ENCODE data around the gene SUCNR1. TPM values are rescaled to one million over a fixed set of nuclear protein-coding genes. Genes with fewer than 3 reads are reported as not detected.
"Not testable (repeated sequence)": the region's sequence is repeated elsewhere in the genome, so short reads cannot be mapped to it uniquely, and the experiment has no call there.

Gene SUCNR1
- total and polyA plus RNA-seq, 2 donors, result 0.64 to 1.1 TPM

DNA sequence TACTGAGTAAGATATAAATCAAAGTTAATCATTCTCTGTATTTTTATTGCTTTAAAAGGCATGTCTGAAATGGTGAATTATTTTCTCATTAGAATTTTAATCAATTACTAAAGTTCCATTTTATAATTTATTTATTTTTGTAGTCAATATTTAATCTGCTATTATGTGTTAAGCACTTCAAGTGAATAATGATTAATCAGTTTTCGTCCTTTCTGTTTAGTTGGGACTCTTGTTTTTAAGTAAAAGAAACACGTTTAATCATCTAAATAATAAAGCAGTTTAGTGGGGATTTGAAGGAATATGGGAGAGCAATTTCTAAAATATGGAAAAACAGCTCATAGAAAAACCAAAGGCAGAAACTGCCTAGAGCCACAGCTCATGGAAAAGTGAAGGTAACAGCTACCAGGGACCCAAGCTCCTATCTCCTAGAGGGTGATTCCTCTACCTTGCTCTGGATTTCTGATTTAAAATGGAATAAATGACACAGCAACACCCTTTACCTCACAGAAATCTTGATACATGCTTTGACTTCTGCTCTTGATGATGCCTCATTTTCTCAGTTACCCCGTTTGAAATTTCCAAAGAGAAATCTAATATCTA lies 28.0 kb upstream of the SUCNR1 start:
- Histone ChIP-seq H3K27me3 (ENCODE audit: control insufficient read depth in 2 of 2, insufficient read depth in 1 of 2, low read length in 1 of 2) (no peaks in the 10 kb centered on the region), H3K9me3 (ENCODE audit: control insufficient read depth in 2 of 2, insufficient read depth in 1 of 2, low read length in 1 of 2) (no peaks in the 10 kb centered on the region), H3K4me1 (ENCODE audit: control insufficient read depth in 2 of 2, insufficient read depth in 2 of 2, low read length in 2 of 2) (no peaks in the 10 kb centered on the region), H3K36me3 (ENCODE audit: control insufficient read depth in 2 of 2, insufficient read depth in 2 of 2, low read length in 1 of 2) (no peaks in the 10 kb centered on the region), H3K4me3 (ENCODE audit: low read length in 2 of 2) (no peak overlapping the region), H3K27ac (ENCODE audit: low read depth in 1 of 2, low read length in 1 of 2) (no peak overlapping the region)
- 77% methylated on average over 3 of the region's 3 CpGs for WGBS
- no peak for DNase-seq (ENCODE audit: low read depth in 6 of 9, low spot score in 9 of 9)

DNA sequence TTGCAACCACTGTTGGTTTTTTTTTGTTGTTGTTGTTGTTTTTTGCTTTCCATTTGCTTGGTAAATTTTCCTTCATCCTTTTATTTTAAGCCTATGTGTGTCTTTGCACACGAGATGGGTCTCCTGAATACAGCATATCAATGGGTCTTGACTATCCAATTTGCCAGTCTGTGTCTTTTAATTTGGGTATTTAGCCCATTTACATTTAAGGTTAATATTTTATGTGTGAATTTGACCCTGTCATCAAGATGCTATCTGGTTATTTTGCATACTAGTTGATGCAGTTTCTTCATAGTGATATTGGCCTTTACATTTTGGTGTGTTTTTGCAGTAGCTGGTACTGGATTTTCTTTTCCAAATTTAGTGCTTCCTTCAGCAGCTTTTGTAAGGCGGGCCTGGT lies 23.4 kb upstream of the SUCNR1 start:
- 98% methylated on average over 2 of the region's 2 CpGs for WGBS
- not testable (repeated sequence) for H3K36me3 ChIP-seq (ENCODE audit: control insufficient read depth in 2 of 2, insufficient read depth in 2 of 2, low read length in 1 of 2); H3K4me3 ChIP-seq (ENCODE audit: low read length in 2 of 2); H3K27me3 ChIP-seq (ENCODE audit: control insufficient read depth in 2 of 2, insufficient read depth in 1 of 2, low read length in 1 of 2); DNase-seq (ENCODE audit: low read depth in 6 of 9, low spot score in 9 of 9); H3K27ac ChIP-seq (ENCODE audit: low read depth in 1 of 2, low read length in 1 of 2)
- H3K4me1 ChIP-seq (ENCODE audit: control insufficient read depth in 2 of 2, insufficient read depth in 2 of 2, low read length in 2 of 2), result peaks cover 0 to 10% of the 10 kb centered on the region in 2 donors
- peaks cover 0 to 11% of the 10 kb centered on the region in 2 donors for H3K9me3 ChIP-seq (ENCODE audit: control insufficient read depth in 2 of 2, insufficient read depth in 1 of 2, low read length in 1 of 2)

DNA sequence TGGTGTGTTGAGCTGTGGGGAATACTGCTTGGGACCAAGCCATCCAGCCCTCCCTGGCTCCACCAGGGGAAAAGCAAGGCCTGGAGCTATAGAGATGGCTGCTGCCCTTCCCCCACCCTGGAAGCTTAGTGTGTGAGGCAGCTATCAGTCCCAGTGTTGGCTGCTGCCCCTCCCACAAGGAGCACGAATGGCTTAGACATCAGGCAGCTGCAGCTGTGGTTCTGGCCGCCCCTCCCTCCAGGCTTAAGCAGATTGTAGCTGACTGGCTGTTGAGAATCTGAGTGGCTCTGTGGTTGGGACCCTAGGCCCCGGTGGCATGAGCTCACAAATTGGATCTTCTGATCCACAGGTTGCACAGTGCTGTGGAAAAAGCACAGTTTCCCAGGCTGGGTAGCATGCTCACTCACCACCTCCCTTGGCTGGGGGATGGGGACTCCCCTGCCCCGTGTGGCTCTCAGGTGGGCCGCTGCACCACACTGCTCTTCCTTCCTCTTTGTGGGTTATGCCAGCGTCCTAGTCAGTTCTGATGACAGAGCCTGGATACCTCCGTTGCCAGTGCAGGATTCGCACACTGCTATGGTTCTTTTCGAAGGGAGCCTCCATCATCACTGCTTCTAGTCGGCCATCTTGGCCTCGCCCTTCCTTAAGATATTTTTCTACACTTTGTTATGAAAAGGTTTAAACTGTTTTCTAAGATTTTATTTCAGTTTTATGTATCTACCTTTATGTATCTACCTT lies 21.2 kb upstream of the SUCNR1 start:
- 44% methylated on average over 11 of the region's 11 CpGs for WGBS
- peak in 3 of 9 donors; percentile 12 to 49 (median 22) for DNase-seq (ENCODE audit: low read depth in 6 of 9, low spot score in 9 of 9)

DNA sequence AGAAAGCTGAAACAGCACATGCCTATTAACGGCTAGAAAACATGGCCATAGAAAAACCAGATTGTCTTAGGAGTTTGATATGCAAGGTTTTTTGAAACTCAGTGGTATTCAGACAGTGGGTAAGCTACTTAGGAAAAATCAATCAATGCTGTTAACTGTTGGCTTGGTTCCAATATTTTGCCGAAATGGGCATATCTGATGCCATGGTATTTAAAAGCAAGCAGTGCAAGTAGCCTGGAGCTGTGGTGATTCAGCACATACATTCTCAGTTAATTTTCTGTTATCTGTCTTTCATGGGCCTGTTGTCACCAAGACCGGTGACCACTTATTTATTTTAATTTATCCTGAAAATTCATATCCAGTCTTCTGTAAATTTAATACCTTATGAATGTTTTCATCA lies 17.3 kb upstream of the SUCNR1 start:
- peaks cover 0 to 10% of the 10 kb centered on the region in 2 donors for H3K4me1 ChIP-seq (ENCODE audit: control insufficient read depth in 2 of 2, insufficient read depth in 2 of 2, low read length in 2 of 2)
- H3K4me3 ChIP-seq (ENCODE audit: low read length in 2 of 2), result no peak overlapping the region
- no peaks in the 10 kb centered on the region for H3K27me3 ChIP-seq (ENCODE audit: control insufficient read depth in 2 of 2, insufficient read depth in 1 of 2, low read length in 1 of 2)
- WGBS, result 99% methylated on average over 3 of the region's 3 CpGs
- peaks cover 0 to 11% of the 10 kb centered on the region in 2 donors for H3K9me3 ChIP-seq (ENCODE audit: control insufficient read depth in 2 of 2, insufficient read depth in 1 of 2, low read length in 1 of 2)
- no peak for DNase-seq (ENCODE audit: low read depth in 6 of 9, low spot score in 9 of 9)
- no peak overlapping the region for H3K27ac ChIP-seq (ENCODE audit: low read depth in 1 of 2, low read length in 1 of 2)
- H3K36me3 ChIP-seq (ENCODE audit: control insufficient read depth in 2 of 2, insufficient read depth in 2 of 2, low read length in 1 of 2), result no peaks in the 10 kb centered on the region

More for the DNA sequence above, 21.2 kb upstream of the SUCNR1 start:
- H3K4me3 ChIP-seq (ENCODE audit: low read length in 2 of 2), result no peak overlapping the region
- no peaks in the 10 kb centered on the region for H3K36me3 ChIP-seq (ENCODE audit: control insufficient read depth in 2 of 2, insufficient read depth in 2 of 2, low read length in 1 of 2)
- peaks cover 0 to 10% of the 10 kb centered on the region in 2 donors for H3K4me1 ChIP-seq (ENCODE audit: control insufficient read depth in 2 of 2, insufficient read depth in 2 of 2, low read length in 2 of 2)
- peaks cover 0 to 11% of the 10 kb centered on the region in 2 donors for H3K9me3 ChIP-seq (ENCODE audit: control insufficient read depth in 2 of 2, insufficient read depth in 1 of 2, low read length in 1 of 2)
- H3K27me3 ChIP-seq (ENCODE audit: control insufficient read depth in 2 of 2, insufficient read depth in 1 of 2, low read length in 1 of 2), result no peaks in the 10 kb centered on the region
- no peak overlapping the region for H3K27ac ChIP-seq (ENCODE audit: low read depth in 1 of 2, low read length in 1 of 2)

DNA sequence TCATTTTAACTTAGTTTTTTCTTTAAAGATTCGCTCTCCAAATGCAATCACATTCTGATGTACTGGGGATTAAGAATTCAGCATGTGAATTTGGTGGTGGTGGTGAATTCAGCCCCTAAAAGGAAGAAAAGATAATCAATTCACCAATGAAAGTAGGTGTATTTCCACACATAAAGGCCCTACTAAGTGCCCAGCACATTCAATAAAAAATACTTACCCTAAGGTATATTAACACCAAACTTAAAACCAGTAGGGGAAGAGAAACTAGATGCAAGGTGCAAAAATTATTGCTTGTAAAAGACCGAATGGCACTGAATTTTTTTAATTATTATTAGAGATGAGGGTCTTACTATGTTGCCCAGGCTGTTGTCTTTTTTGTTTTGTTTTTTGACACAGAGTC lies 16.8 kb upstream of the SUCNR1 start:
- no peak for DNase-seq (ENCODE audit: low read depth in 6 of 9, low spot score in 9 of 9)
- H3K27ac ChIP-seq (ENCODE audit: low read depth in 1 of 2, low read length in 1 of 2), result no peak overlapping the region
- H3K4me3 ChIP-seq (ENCODE audit: low read length in 2 of 2), result no peak overlapping the region
- peaks cover 0 to 9% of the 10 kb centered on the region in 2 donors for H3K9me3 ChIP-seq (ENCODE audit: control insufficient read depth in 2 of 2, insufficient read depth in 1 of 2, low read length in 1 of 2)
- H3K4me1 ChIP-seq (ENCODE audit: control insufficient read depth in 2 of 2, insufficient read depth in 2 of 2, low read length in 2 of 2), result peaks cover 0 to 9% of the 10 kb centered on the region in 2 donors
- no peaks in the 10 kb centered on the region for H3K27me3 ChIP-seq (ENCODE audit: control insufficient read depth in 2 of 2, insufficient read depth in 1 of 2, low read length in 1 of 2)
- 98% methylated on average over 2 of the region's 2 CpGs for WGBS
- no peaks in the 10 kb centered on the region for H3K36me3 ChIP-seq (ENCODE audit: control insufficient read depth in 2 of 2, insufficient read depth in 2 of 2, low read length in 1 of 2)

DNA sequence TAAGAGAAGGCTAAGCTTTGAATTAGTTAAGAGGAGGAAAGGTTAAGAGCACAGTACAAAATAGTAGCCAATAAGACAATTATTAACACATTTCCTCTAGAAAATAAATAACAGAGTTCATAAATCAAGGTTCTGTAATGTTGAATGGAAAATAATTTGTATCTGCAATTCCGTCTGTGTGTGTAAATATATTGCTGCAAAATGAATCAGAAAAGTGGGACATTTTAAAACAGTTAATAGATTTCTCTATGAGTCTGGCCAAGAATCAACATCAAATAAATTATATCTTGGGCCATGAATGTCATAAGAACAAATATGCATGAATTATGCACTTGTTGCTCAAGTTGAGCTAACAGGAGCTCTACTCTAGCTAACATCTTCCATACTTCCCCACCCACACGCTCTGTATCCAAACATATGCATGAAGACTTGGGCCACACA lies 14.2 kb upstream of the SUCNR1 start:
- Histone ChIP-seq H3K27ac (ENCODE audit: low read depth in 1 of 2, low read length in 1 of 2) (no peak overlapping the region), H3K4me3 (ENCODE audit: low read length in 2 of 2) (no peak overlapping the region), H3K36me3 (ENCODE audit: control insufficient read depth in 2 of 2, insufficient read depth in 2 of 2, low read length in 1 of 2) (no peaks in the 10 kb centered on the region), H3K4me1 (ENCODE audit: control insufficient read depth in 2 of 2, insufficient read depth in 2 of 2, low read length in 2 of 2) (no peaks in the 10 kb centered on the region), H3K9me3 (ENCODE audit: control insufficient read depth in 2 of 2, insufficient read depth in 1 of 2, low read length in 1 of 2) (no peaks in the 10 kb centered on the region), H3K27me3 (ENCODE audit: control insufficient read depth in 2 of 2, insufficient read depth in 1 of 2, low read length in 1 of 2) (no peaks in the 10 kb centered on the region)
- no peak for DNase-seq (ENCODE audit: low read depth in 6 of 9, low spot score in 9 of 9)
- 99% methylated on average over 2 of the region's 2 CpGs for WGBS

DNA sequence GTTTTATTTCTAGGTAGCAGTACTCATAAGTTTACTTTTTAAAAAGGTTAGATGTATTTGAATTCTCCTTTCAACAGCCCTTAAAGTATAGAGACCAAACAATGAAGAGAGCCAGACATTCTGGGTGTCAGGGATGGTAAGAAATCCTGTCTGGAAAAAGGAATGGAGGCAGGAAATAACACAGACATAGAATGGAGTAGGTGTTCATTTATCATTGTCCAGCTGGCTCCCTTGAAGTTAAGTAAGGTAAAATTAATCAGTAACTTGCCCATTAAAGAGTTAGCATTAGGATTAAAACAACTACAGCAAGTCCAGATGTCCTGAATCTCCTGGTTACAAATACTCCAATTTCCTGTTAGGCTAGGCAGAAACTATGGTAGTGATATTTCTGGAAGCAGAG lies 13.5 kb upstream of the SUCNR1 start:
- Histone ChIP-seq H3K36me3 (ENCODE audit: control insufficient read depth in 2 of 2, insufficient read depth in 2 of 2, low read length in 1 of 2) (no peaks in the 10 kb centered on the region), H3K4me3 (ENCODE audit: low read length in 2 of 2) (no peak overlapping the region), H3K9me3 (ENCODE audit: control insufficient read depth in 2 of 2, insufficient read depth in 1 of 2, low read length in 1 of 2) (no peaks in the 10 kb centered on the region), H3K4me1 (ENCODE audit: control insufficient read depth in 2 of 2, insufficient read depth in 2 of 2, low read length in 2 of 2) (no peaks in the 10 kb centered on the region), H3K27me3 (ENCODE audit: control insufficient read depth in 2 of 2, insufficient read depth in 1 of 2, low read length in 1 of 2) (no peaks in the 10 kb centered on the region), H3K27ac (ENCODE audit: low read depth in 1 of 2, low read length in 1 of 2) (no peak overlapping the region)
- DNase-seq (ENCODE audit: low read depth in 6 of 9, low spot score in 9 of 9), result no peak

DNA sequence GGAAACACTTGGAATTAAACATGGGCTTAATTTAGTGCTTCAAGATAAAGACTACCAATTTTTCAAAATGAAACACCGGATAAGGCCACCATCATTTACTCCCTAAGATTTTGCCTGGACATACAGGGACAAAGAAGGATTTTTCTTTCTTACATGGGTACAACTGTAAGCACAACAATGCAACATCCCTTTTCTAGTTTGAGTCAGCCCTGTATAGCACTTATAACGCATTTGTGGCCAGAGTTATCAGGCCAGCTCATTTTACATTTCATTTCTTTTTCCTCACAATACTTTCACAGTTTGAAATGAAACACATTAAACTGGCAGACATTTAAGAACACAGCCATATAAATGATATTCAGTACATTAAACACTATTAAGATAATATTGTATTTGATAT lies 9.8 kb upstream of the SUCNR1 start:
- Histone ChIP-seq H3K4me3 (ENCODE audit: low read length in 2 of 2) (no peak overlapping the region), H3K4me1 (ENCODE audit: control insufficient read depth in 2 of 2, insufficient read depth in 2 of 2, low read length in 2 of 2) (no peaks in the 10 kb centered on the region), H3K27ac (ENCODE audit: low read depth in 1 of 2, low read length in 1 of 2) (no peak overlapping the region), H3K27me3 (ENCODE audit: control insufficient read depth in 2 of 2, insufficient read depth in 1 of 2, low read length in 1 of 2) (no peaks in the 10 kb centered on the region), H3K9me3 (ENCODE audit: control insufficient read depth in 2 of 2, insufficient read depth in 1 of 2, low read length in 1 of 2) (no peaks in the 10 kb centered on the region), H3K36me3 (ENCODE audit: control insufficient read depth in 2 of 2, insufficient read depth in 2 of 2, low read length in 1 of 2) (no peaks in the 10 kb centered on the region)
- DNase-seq (ENCODE audit: low read depth in 6 of 9, low spot score in 9 of 9), result no peak
- WGBS, result 99% methylated on average over 2 of the region's 2 CpGs

DNA sequence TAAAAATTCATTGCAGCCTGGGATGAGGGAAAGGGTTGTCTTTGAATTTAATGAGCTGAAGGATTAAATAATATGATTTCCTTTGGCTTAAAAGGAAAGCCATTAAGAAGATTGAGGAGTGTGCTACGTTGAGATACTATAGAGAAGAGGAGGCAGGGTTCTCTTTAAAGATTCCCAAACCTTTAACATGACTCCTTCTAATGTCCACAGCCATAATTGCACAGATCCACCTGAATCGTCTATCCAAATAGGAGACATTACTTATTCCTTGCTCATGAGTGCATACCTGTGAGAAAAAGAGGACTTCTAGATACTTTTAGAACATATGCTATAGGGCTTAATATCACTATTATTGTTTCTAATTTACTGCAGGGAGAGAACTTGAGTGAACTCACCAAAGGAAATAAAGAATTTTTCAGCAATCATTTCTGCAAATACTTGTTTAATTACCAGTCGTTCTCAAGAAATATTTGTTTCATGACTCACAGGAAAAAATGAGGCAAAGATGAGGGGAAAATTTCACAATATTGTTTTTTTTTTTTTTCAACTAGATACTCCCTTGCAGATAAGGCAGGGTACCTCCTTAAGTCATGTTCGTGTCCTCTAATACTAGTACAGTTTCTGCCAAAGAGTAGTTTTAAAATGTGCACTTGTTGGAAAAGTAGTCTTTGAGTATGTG lies 8.9 kb upstream of the SUCNR1 start:
- DNase-seq (ENCODE audit: low read depth in 6 of 9, low spot score in 9 of 9), result no peak

More for the DNA sequence above, 8.9 kb upstream of the SUCNR1 start:
- 94% methylated on average over 4 of the region's 4 CpGs for WGBS
- H3K27me3 ChIP-seq (ENCODE audit: control insufficient read depth in 2 of 2, insufficient read depth in 1 of 2, low read length in 1 of 2), result no peaks in the 10 kb centered on the region
- no peak overlapping the region for H3K27ac ChIP-seq (ENCODE audit: low read depth in 1 of 2, low read length in 1 of 2)
- no peaks in the 10 kb centered on the region for H3K4me1 ChIP-seq (ENCODE audit: control insufficient read depth in 2 of 2, insufficient read depth in 2 of 2, low read length in 2 of 2)
- no peaks in the 10 kb centered on the region for H3K9me3 ChIP-seq (ENCODE audit: control insufficient read depth in 2 of 2, insufficient read depth in 1 of 2, low read length in 1 of 2)
- no peaks in the 10 kb centered on the region for H3K36me3 ChIP-seq (ENCODE audit: control insufficient read depth in 2 of 2, insufficient read depth in 2 of 2, low read length in 1 of 2)
- no peak overlapping the region for H3K4me3 ChIP-seq (ENCODE audit: low read length in 2 of 2)
